HUES6 (cell line): ENCODE measurements around the gene RAD9A.

ENCODE experiments used
- H3K27ac ChIP-seq: 2 replicates; pipeline ENCODE4 v1.7.0; 2013; ENCODE audit warnings: low read depth, mild to moderate bottlenecking, low read length, inconsistent platforms
- H3K27me3 ChIP-seq: 2 replicates; pipeline ENCODE4 v1.6.1; 2013; ENCODE audit warnings: low read length; ENCODE audit not compliant: control insufficient read depth, insufficient read depth
- H3K36me3 ChIP-seq: 2 replicates; pipeline ENCODE4 v1.6.1; 2013; ENCODE audit warnings: low read length; ENCODE audit not compliant: control insufficient read depth, insufficient read depth
- H3K4me1 ChIP-seq: 2 replicates; pipeline ENCODE4 v1.6.1; 2013; ENCODE audit warnings: low read length; ENCODE audit not compliant: control insufficient read depth, insufficient read depth
- H3K4me3 ChIP-seq: 2 replicates; pipeline ENCODE4 v1.5.1; 2013; ENCODE audit warnings: low read depth, low read length
- H3K9ac ChIP-seq: one replicate; pipeline ENCODE4 v1.6.1; 2013; ENCODE audit warnings: mild to moderate bottlenecking, low read length
- H3K9me3 ChIP-seq: 2 replicates; pipeline ENCODE4 v1.6.1; 2013; ENCODE audit warnings: low read depth, low read length; ENCODE audit not compliant: control insufficient read depth, insufficient read depth

Gene RAD9A

GRCh38 chr11:67376873-67377808 is 14.6 kb upstream of the RAD9A start:
- H3K9me3 ChIP-seq: no peaks in the 10 kb centered on the region
- no peak overlapping the region for H3K27ac ChIP-seq
- H3K36me3 ChIP-seq: no peaks in the 10 kb centered on the region
- H3K9ac ChIP-seq: no peak overlapping the region
- peaks cover 23% of the 10 kb centered on the region for H3K27me3 ChIP-seq
- H3K4me3 ChIP-seq: no peak overlapping the region
- H3K4me1 ChIP-seq: peaks cover 39% of the 10 kb centered on the region

DNA sequence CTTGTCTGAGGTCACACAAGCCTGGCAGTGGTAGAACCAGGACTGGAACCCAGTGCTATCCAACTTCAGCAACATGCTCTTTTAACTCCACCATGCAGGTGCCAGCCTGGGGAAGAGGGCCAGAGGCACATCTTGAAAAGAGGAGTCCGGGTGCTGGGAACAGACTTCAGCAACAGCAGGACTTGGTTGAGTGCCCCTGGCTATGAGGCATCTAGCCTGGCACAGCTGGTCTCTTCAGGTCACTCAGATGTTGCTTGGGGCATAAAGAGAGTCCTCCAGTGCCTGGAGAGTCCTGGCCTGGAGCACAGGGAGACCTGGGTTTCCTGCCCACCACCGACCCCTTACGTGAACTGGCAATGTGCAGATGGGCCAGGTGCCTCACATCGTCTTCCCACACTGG is 13.2 kb upstream of the RAD9A start:
- H3K36me3 ChIP-seq: no peaks in the 10 kb centered on the region
- H3K4me1 ChIP-seq: peaks cover 38% of the 10 kb centered on the region
- no peak overlapping the region for H3K9ac ChIP-seq
- H3K4me3 ChIP-seq: no peak overlapping the region
- no peak overlapping the region for H3K27ac ChIP-seq
- peaks cover 23% of the 10 kb centered on the region for H3K27me3 ChIP-seq
- no peaks in the 10 kb centered on the region for H3K9me3 ChIP-seq

GRCh38 chr11:67379061-67380058 is 12.4 kb upstream of the RAD9A start:
- H3K4me3 ChIP-seq: no peak overlapping the region
- peaks cover 34% of the 10 kb centered on the region for H3K4me1 ChIP-seq
- H3K36me3 ChIP-seq: no peaks in the 10 kb centered on the region
- peak overlapping the region; percentile 14 for H3K9ac ChIP-seq
- H3K9me3 ChIP-seq: no peaks in the 10 kb centered on the region
- no peak overlapping the region; the same call in 1 of the 2 replicates for H3K27ac ChIP-seq
- peaks cover 23% of the 10 kb centered on the region for H3K27me3 ChIP-seq

DNA sequence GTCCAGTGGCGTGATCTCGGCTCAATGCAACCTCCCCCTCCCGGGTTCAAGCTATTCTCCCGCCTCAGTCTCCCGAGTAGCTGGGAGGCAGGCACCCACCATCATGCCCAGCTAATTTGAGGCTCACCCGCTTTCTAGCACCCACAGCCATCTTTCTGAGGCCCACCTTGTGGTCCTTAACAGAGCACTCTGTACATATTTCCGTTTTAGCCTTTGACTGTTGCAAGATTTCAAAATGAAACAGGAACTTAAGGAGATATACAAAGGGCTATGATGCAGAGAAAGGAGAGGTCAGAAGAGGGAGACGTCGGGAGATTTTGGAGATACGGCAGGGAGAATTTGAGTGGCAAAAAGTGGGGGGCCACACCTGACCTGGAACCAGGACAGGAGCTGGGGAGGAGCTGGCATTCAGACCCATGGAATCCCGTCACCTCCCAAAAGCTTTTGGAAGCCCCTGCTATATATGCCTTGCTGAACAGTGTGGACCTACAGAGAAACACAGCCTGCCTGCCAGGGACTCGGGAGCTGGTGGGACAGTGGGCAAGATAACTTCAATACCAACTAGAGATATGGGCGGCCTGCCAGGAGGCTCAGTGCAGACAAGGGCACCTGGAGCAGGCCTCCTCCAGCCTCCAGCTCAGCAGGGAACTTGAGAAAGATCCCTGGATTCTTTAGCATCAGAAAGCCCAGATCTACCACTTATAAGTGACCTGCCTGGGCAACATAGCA is 10.4 kb upstream of the RAD9A start:
- Histone ChIP-seq H3K9ac (no peak overlapping the region), H3K27ac (no peak overlapping the region), H3K4me3 (no peak overlapping the region)

DNA sequence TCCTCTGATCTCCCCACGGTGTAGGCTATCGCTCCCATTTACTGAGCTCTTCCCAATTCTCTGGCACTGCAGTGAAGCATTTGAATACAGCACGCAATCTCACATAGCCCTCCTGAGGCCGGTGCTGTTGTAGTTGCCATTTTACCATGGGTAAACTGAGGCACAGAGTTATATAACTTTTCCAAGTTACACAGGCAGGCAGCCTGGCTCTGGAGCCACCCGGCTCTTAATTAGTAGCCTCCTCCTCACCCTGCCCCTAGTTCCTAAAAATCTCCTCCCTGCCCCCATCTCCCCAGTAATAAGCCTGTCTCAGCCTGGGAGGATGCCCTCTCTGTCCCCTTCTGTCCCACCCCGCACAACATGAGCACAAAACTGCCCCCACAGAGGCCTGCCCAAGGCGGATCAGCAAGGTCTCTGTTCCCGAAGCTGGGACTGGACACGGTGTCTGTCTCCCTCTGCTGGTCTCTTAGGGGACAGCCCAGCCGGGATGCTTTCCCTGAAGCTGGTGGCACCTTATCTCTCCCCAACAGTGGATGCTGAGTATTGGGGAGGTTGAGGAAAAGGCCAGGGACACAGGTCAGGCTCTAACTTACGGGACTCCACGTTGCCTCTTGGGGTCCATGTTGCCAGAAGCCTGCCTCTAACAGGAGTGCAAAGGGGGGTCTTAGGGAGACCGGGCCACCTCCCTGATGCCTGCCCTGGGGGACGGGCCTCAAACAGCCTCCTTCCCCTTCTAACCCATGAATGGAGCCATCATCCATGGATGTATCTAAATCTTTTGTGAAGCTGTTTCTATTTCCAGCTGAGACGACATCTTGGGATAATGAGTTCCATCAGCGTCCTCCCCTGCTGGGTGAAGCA is 9.3 kb upstream of the RAD9A start:
- Histone ChIP-seq H3K4me1 (peaks cover 24% of the 10 kb centered on the region), H3K36me3 (no peaks in the 10 kb centered on the region), H3K4me3 (no peak overlapping the region), H3K9ac (no peak overlapping the region), H3K27ac (no peak overlapping the region), H3K9me3 (no peaks in the 10 kb centered on the region), H3K27me3 (peaks cover 11% of the 10 kb centered on the region)

More for the DNA sequence above, 10.4 kb upstream of the RAD9A start:
- H3K36me3 ChIP-seq: no peaks in the 10 kb centered on the region
- peaks cover 22% of the 10 kb centered on the region for H3K27me3 ChIP-seq
- peaks cover 20% of the 10 kb centered on the region for H3K4me1 ChIP-seq
- no peaks in the 10 kb centered on the region for H3K9me3 ChIP-seq

DNA sequence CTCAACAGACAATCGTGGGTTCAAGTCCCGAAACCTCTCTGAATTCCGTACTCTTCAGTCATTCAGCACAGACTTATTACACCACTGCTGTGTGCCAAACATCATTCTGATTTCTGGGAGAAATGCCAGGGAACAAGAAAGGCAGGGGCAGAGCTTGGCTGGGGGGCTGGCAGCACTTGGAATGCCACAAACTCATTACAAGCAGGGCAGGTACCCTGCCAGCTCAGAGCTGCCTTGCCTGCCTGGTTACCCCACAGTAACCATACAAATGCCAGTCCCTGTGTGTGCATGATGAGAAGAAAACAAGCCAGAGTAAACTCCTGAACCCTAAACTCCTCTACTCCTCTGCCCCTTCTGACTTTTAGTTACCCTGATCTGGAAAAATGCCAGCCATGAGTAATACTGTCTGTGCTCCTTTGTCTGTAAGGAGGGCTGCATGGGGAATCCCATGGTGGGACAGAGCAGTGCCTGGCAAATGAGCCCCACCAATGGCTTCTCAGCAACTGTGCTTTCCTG is 6.9 kb upstream of the RAD9A start:
- Histone ChIP-seq H3K27ac (no peak overlapping the region), H3K9me3 (no peaks in the 10 kb centered on the region), H3K4me3 (no peak overlapping the region), H3K4me1 (peaks cover 15% of the 10 kb centered on the region), H3K9ac (no peak overlapping the region), H3K27me3 (peaks cover 8% of the 10 kb centered on the region; the same call in 1 of the 2 replicates), H3K36me3 (no peaks in the 10 kb centered on the region)

GRCh38 chr11:67387069-67387468 is 4.7 kb upstream of the RAD9A start:
- Histone ChIP-seq H3K27ac (no peak overlapping the region), H3K4me1 (peaks cover 15% of the 10 kb centered on the region), H3K9ac (no peak overlapping the region), H3K9me3 (no peaks in the 10 kb centered on the region), H3K4me3 (no peak overlapping the region), H3K27me3 (peaks cover 8% of the 10 kb centered on the region; the same call in 1 of the 2 replicates), H3K36me3 (no peaks in the 10 kb centered on the region)

GRCh38 chr11:67387518-67387917 is 4.3 kb upstream of the RAD9A start:
- no peak overlapping the region for H3K27ac ChIP-seq
- no peak overlapping the region for H3K4me3 ChIP-seq
- H3K36me3 ChIP-seq: no peaks in the 10 kb centered on the region
- H3K9ac ChIP-seq: no peak overlapping the region
- H3K4me1 ChIP-seq: peaks cover 17% of the 10 kb centered on the region
- peaks cover 8% of the 10 kb centered on the region; the same call in 1 of the 2 replicates for H3K27me3 ChIP-seq
- no peaks in the 10 kb centered on the region for H3K9me3 ChIP-seq

DNA sequence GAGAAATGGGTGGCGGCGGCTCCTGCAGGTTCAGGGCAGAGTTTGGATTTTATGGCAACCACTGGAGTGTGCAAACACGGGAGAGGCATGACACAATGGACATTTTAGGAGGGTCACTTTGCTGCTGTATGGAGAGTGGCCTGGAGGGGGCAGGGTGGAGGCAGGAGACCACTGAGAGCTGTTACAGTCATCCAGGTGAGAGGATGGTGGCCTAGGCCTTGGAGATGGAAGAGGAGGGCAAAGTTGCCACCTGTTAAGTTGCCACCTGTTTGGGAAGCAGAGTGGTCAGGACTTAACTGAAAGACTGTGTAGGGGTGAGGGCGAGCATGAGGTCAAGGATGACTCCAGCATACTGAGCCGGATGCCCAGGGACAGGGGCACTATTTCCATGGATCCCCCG is 2.3 kb upstream of the RAD9A start:
- Histone ChIP-seq H3K4me1 (peaks cover 20% of the 10 kb centered on the region), H3K4me3 (no peak overlapping the region), H3K9me3 (no peaks in the 10 kb centered on the region), H3K36me3 (peaks cover 8% of the 10 kb centered on the region), H3K27me3 (peaks cover 8% of the 10 kb centered on the region; the same call in 1 of the 2 replicates), H3K27ac (no peak overlapping the region), H3K9ac (no peak overlapping the region)
